Hematopoietic multipotent progenitor cell treated with erythropoietin and hydrocortisone succinate and interleukin-3 and kit ligand, for 15 days (in vitro differentiated cells): Measurements from ENCODE around the gene EGR2.

Experiments
- DNase-seq: peaks from one replicate; pipeline ENCODE4 v3.0.0-alpha.2; 2015; ENCODE audit warnings: low spot score

The EGR2 gene

DNA sequence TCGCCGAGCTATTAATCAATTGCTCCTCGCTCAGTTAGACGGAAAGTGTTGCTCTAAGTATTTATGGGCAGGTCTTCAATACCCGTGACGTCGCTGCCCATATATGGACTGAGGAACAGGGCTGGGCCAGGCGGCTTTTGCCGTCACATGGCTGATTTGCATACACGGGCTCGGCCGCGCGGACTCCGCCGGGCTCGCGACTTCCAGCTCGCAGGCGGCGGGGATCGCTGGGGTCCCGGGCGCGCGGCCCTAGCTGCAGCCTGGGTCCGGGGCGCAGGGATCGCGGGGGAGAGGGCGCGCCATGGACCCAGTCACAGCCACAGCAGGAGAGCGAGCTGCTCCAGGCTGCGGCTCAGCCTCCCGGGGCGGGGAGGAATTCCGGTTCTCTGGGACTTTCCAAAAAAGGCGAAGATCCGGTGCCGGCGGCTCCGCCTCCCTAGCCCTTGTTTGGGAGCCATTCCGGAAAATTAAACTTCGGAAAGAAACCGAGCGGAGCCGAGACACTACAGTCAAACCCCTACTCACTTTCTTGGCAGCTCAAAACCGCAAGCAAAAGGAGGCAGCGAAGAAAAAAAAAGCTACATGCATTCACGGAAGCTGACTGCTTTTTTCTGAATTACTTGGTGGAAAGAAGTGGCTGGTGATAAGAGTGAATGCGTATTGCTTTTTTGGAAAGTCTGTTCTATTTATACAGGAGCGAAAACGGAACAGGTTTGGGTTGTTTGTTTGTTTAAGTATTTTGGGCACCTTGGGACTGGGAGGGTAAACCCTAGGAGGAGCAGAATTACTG lies at the start of gene EGR2:
EGR2 (minus strand) TSS at position 36 of the 790 bp plus-strand sequence. CDS start 337 bp downstream, outside the sequence.
- DNase-seq, result peak; percentile 89

DNA sequence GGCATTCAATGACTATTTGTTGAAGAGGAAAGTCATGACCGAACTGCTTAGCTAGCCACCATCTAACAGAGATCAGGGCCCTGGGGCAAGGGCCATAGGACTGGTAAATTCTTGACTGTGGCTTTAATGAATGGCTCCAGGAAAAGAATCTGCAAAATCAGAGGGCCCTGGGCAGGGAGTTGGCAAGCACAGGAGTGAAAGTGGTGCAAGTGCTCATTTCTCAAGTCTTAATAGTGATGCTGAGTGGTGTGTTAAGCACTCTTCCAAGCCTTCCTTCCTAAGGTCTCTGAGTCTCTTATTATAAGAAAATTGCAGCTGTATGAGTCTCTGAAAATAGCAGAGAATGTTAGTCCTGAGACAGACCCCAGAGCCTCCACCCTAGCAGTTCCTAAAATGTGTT lies 46.3 kb upstream of the EGR2 start:
- no peak for DNase-seq

DNA sequence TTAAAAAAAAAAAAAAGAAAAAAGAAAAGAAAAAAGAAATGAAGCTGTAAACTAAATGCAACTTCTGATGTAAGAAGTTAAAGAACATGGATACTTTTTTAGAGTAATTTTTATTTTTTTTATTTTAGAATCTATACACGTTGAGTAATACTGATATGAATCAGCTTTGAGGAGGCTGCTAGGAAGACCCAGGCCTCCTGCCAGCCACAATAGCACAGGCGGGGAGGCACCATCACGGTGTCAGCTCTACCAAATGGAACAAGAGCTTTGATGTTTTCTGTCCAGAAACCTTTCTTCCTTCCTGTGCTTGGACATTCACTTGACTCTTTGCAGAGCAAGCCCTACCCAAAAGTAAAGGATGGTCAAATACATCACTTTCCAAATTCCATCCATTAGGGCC lies 45.3 kb upstream of the EGR2 start:
- DNase-seq, result no peak

DNA sequence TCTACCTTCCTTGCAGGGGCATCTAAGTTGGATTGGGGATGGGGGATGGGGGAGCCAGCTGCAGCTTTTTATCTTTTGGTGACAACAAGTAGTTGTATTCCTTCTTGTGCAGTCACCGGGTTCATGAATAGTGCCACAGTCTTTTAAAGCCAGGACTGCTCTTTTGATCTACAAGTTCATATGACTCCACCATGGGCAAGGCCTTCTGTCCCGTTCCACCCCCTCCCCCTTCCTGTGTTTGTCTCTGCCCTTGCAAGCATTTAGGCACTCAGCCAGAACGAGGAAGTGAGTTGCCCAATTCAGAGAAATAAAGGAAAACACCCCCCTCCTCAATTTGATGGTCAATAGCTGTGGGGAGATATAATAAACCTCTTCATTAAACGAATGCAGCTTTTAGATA lies 44.8 kb upstream of the EGR2 start:
- DNase-seq, result no peak

DNA sequence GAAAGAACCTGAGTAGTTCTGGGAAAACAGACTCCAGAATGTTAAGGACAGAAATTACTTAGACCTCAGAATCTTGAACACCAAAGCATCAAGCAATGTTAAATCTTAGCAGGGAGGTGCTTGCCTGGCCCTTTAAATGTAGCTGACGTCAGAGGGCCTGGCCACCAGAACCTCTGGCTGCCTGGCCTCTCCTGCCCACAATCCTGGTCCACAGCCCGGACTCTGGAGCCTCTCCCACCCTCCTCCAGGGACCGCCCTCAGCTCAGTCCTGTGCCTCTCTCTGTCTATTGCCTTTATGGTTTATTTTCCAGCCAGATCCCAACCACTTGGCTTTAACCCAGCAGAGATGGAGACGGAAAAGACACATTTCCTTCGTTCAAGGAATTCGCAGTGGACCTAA lies 42.2 kb upstream of the EGR2 start:
- no peak for DNase-seq

DNA sequence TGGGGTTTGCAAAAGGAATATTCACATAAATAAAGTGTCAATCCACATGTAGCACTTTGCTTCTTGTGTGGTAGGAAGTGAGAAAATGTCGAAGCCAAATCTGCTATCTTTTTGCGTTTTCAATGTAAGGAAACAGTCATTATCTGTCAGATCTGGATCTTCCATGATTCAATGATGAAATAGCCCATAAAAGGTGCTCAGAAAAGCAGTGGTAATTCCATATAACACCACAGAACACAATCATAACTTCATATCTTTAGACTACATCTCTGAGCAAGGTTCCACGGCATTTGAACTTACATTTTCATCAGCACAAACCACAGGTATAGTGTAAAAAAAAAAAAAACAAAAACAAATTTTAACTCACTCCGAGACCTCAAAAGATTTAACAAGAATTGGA lies 39.9 kb upstream of the EGR2 start:
- DNase-seq, result no peak

DNA sequence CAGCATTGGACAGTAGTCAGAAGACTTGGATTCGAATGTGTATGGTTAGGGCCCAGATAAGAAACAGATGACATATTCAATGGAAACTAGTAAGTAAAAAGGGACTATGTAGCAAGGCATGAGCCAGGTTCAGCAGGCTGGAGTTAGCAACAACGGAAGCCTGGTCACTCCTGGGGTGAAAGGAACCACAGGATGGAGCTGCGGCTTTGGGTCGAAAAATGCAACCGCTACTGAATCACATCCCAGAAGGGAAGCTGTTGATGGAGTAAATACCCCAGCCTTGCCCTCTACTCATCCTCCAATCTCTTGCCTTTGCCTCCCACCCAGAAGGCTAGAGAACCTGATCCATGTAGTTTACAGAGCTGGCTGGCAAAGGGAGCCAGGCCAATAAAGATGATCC lies 37.5 kb upstream of the EGR2 start:
- DNase-seq, result no peak

DNA sequence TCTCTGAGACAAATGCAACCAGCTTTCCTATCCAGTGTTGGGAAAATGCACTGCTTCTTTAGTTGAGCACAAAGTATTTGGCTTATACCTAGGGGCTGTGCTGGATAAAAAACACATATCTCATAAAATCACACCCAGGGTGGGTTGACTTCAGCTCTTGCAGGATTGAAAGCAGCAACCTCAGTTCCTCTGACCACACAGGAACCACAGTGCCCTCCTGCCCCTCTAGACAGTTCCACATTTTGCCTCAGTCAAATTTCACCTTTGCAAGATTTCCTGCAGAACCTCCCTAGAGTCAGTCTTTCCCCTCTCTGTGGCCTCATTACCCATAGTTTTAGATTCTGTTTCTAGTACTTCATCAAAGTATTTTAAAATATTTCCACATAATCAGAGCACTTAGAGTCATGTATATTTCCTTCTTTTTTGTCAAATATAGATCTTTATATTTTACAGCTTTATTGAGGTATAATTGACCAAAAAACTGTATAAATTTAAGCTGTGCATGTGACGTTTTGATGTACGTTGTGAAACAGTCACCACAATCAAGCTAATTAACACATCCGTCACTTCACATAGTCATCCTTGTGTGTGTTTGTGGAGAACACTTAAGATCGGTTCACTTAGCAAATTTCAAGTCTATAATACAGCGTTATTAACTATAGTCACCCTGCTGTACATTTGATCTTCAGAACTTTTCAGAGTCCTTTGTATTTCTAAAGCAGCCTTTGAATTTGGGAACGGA lies 37.0 kb upstream of the EGR2 start:
- no peak for DNase-seq

DNA sequence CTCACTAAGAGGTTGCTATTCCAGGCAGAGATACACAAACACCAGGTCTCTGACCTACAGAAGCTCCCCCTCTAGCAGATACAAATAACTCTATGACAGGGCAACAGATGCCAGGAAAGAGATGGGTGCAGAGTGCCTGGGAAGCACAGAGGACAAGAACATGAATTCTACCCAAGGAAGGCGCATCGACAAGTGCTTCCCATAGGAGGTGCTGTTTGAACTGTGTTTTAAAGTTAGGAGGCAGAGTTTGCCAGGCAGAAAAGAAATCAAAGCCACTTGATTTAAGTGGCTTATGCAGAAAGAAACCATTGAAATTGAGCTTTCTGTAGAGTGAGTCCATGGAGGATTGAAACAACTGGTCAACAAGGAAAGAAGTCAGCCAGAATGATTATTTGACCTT lies 35.3 kb upstream of the EGR2 start:
- peak; percentile 3 for DNase-seq

DNA sequence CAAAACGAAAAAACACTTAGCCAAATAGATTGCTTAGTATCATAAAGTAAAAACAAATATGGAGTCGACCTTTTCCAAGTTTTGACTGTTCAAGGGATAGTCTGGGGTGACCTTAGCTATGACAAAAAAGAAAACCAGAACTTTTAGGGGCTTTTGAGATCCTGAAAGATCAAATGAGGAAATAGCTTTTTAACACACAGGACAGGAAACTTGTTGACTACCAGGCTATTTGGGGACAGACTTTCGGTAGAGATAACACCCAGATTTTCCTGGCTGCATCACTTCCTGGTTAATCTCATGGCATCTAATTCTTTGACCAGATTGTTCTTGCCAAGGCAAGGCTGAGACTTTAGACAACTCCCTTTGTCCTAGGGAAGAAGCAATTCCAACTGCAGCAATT lies 34.5 kb upstream of the EGR2 start:
- DNase-seq, result no peak

DNA sequence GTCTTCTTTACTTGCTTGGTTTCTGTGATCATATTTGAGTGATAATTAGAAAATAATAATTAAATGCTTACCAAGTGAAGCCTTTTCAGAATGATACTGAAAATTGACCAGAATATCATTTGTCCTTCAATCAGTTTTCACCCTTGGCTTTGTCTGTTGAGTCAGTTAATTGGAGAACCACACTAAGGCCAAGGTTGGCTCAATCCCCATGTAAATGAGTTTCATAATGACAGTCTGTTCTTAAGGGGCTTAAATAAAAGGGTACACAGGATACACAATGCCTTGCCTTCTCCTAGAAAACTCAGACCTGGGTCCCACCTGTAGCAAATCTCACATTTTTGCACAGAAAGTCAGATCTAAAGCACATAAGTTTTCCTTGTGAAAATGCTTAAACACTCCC lies 31.3 kb upstream of the EGR2 start:
- DNase-seq, result no peak

DNA sequence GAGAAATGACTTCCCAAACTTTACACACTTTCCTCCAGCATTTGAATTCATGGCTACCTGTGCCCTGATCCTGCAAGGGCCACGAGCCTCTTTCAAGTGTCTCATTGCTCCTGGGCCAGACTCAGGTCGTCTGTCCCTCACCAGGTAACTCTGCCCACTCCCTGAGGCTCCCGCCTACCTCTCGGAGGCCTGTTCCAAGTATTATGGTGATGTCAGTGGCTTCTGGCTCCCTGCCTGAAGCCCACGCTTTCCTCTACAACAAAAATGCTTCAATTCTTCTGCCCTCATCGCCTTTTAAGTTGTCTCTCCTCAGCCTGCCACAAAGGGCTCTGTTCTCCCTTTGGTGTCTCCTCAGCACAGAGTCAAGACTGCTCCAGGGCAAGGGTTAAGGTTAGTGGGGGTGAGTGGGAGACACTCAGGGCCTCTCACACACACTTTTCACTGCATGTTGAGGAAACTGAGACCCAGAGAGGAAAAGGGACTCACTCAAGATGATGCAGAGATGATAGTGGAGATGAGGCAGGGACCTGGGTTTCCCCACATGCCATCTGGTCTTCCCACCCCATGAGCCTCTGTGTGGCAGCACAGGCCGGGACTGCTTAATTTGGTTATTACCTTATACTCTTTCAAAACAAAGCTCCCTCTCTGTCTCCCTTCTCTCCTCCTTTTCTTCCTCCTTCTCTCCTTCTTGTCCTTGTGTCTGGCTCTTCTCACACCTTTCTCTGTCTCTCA lies 28.3 kb upstream of the EGR2 start:
- no peak for DNase-seq

DNA sequence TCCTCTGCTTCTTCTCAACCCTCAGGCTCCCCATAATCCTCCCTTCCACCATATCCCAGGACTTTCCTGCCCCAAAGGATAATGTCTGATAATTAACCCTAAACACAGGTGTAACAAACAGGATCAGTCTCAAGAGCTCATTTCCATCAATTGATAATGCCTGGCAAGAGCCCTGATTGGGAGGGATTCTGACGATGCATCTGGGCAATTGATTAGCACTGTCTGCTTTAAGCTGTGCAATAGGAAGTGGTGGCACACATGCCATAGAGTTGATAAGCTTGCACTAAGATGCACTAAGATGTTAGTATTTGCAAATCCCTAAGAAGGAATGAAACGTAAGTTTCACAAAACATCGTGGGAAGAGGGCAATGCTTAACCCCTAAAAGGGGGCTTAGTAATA lies 27.4 kb upstream of the EGR2 start:
- DNase-seq, result no peak

DNA sequence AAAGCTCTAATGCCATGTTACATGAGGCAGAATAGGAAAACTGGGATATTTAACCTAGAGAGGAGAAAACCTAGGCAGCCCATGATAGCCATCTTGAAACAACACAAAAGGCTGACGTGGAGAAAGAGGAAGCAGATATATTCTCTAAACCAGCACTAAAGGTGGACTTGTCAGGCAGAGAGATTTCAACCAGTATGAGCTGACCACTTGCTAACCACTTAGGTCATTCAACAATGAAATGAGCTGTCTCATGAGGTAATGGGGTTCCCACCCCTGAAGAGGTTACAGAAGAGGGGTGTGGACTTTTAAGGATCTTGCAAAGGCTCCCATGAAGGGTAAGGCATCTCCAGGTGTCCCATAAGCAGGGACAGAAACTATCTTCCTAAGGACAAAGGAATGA lies 26.8 kb upstream of the EGR2 start:
- DNase-seq, result no peak

DNA sequence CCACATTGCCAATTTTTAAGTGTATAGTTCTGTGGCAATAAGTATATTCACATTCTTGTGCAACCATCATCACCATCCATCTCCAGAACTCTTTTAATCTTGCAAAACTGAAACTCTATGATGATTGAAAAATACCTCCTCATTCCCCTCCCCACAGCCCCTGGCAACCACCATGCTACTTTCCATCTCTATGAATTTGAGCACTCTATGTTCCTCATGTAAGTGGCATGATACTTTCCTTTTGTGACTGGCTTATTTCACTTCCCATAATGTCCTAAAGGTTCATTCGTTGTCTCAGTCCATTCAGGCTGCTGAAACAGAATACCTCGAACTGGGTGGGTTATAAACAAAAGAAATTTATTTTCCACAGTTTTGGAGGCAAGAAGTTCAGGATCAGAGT lies 23.4 kb upstream of the EGR2 start:
- no peak for DNase-seq

DNA sequence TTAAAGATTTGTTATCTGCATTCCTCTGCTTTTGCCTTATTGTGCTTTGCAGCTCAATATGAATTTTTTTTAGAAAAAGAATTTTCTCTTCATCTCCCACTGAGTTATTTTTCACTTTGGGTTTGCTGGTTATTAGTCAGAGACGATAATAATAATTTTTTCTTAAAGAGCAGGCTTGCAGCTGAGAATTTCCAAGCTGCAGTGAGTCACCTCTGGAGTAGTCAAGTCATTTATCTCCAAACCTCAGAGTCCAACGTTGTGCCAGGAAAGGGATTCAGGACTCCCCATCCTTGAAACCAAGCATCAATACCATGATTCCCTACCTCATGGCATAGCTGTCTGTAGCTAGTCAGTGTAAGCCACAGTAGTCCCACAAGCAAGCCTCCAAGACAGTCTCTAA lies 15.2 kb upstream of the EGR2 start:
- no peak for DNase-seq

DNA sequence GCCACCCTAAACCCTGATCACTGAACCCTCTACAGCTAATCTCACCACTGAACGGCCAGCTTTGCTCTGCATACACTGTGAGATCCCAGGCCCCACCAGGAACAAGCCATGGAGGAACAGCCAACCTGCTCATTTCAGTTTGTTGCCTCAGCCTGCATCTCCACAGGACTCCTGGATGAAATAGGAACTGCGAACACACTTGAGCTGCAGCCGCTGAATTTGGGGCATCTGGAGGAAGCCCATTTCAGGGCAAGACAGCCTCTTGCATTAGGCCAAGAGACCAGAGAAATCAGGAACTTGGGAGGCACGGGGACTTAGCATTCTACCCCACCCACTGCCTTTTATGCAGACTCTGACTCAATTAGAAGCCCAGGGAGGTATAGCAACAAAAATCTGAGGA lies 14.5 kb upstream of the EGR2 start:
- DNase-seq, result no peak

DNA sequence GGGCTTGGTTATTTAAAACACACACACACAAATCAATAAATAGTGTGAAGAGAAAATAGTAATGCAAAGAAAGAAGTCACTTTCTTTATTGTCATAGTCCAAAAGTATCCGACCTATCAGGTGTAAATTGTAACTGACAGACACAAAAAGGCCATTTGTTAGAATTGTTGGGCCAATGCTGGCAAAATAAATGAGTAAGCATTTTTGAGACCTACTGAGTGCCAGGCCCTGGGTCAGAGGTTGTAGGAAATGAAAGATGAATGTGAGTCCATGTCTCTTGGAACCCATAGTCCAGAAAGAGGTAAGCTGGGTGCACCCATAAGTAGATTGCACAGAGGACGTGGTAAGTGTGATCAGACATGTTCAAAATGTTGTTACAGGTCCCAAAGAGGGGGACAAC lies 13.5 kb upstream of the EGR2 start:
- no peak for DNase-seq

DNA sequence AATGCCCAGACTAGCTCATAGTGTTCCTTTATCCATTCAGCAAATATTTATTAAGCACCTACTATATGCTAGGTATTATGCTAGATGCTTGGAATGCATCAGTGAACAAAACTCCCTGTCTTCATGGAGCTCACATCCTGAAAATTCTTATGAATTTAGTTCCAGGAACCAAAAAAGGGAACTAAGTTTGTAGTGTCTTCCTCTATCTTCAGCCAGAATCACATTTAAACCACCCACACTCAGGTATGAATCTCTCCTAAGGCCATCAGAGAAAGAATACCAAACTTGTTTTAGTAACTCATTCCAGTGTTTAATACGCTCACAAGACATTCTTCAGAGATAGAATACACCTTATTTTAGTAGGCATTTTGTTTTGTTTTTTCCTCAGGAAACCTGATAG lies 10.1 kb upstream of the EGR2 start:
- no peak for DNase-seq

DNA sequence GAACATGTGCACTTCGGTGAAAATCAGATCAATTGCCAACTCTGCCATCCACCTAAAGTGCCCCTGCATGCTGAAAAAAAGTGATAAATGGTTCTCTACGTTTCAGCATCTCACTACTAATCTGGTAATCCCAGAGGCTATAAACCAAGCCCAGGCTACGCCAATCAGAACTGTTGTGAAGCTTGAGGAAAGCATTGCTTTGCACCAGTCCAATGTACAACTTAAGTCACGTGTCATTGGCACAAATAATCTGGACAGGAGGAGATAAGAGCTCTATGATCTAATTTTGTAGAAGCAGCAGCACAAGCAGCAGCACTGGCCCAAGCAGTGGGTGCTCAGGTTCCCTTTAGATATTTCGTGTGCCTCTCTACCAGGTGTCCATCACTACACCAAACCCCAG lies 4.4 kb upstream of the EGR2 start:
- DNase-seq, result peak; percentile 37

DNA sequence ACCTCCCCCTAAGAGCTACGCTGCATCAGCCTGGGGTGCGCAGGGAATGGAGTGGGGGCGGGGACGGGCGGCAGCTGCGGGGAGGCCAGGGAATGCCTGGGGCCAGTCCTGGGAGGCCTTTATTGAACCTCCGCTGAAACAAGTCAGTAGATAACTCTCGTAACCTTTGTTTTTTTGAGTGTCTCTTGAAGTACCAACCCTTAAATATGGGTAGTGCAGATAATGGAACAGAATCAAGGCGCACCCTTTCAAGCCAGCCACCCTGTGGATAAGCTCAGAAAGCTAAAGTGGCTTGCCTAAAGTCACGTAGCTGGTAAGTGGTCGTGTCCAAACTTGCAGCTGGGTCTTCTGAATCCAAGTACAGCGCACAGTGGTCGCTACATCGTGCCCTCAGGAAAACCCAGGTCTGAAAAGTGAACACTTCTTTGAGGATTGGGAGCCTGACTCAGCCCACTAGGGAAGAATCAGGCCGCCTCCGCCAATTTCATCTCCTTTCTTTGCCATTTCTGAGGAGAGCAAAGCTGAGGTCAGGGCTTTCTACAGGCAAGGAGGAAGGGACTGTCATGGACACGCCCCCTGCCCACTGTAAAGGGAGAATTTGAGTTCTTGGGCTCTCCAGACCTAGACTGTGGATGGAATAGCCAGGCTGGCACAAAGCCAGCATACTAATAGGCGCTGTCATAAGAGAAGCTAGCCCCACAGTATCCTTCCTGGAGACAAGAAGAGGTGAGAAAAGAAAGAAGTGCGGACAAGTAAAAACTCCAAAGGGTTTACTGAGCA lies 3.2 kb upstream of the EGR2 start:
- peak; percentile 64 for DNase-seq

DNA sequence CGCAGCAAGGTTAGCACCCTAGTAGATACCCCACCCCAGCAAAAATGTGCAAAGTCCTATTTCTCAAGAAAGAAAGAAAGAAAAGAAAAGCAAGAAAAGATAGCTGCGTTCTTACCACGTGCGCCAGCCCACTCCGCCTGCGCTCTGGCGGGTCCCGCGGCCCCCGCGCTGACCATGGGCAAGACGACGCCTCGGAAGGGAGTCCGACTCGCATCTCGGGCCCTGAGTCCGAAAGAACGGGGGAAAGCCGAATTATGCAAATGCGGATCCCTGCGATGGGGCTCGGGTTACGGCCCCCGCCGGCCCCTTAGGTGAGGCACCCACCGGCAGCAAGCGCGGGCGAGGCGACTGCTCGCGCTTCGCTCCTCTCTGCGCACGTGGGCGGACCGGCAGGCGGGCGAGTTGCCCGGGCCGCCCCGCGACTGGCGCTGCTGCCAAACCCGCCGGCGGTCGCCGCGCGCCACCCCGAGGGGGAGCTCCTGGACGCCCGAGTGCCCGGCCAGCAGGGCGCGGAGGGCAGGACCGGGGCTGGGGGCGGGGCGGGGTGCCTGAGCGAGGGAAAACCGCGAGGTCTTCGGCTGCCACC lies 2.4 kb upstream of the EGR2 start:
- DNase-seq, result peak; percentile 15
